ENCODE data around the gene ACKR2.

GRCh38 chr3:42871592-42872196 lies 62.4 kb downstream of the ACKR2 start:
- TF ChIP-seq, protein P1, sequence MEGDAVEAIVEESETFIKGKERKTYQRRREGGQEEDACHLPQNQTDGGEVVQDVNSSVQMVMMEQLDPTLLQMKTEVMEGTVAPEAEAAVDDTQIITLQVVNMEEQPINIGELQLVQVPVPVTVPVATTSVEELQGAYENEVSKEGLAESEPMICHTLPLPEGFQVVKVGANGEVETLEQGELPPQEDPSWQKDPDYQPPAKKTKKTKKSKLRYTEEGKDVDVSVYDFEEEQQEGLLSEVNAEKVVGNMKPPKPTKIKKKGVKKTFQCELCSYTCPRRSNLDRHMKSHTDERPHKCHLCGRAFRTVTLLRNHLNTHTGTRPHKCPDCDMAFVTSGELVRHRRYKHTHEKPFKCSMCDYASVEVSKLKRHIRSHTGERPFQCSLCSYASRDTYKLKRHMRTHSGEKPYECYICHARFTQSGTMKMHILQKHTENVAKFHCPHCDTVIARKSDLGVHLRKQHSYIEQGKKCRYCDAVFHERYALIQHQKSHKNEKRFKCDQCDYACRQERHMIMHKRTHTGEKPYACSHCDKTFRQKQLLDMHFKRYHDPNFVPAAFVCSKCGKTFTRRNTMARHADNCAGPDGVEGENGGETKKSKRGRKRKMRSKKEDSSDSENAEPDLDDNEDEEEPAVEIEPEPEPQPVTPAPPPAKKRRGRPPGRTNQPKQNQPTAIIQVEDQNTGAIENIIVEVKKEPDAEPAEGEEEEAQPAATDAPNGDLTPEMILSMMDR (IDR thresholded peaks at IDR 0.05; ENCODE audit: poor library complexity, severe bottlenecking): no peak
- TF ChIP-seq TAF1 (IDR thresholded peaks at IDR 0.05; ENCODE audit: low read depth) (no peak), RAD21 (conservative IDR thresholded peaks at IDR 0.05) (no peak), POLR2AphosphoS5 (IDR thresholded peaks at IDR 0.05) (no peak)
- TF ChIP-seq, protein P2, sequence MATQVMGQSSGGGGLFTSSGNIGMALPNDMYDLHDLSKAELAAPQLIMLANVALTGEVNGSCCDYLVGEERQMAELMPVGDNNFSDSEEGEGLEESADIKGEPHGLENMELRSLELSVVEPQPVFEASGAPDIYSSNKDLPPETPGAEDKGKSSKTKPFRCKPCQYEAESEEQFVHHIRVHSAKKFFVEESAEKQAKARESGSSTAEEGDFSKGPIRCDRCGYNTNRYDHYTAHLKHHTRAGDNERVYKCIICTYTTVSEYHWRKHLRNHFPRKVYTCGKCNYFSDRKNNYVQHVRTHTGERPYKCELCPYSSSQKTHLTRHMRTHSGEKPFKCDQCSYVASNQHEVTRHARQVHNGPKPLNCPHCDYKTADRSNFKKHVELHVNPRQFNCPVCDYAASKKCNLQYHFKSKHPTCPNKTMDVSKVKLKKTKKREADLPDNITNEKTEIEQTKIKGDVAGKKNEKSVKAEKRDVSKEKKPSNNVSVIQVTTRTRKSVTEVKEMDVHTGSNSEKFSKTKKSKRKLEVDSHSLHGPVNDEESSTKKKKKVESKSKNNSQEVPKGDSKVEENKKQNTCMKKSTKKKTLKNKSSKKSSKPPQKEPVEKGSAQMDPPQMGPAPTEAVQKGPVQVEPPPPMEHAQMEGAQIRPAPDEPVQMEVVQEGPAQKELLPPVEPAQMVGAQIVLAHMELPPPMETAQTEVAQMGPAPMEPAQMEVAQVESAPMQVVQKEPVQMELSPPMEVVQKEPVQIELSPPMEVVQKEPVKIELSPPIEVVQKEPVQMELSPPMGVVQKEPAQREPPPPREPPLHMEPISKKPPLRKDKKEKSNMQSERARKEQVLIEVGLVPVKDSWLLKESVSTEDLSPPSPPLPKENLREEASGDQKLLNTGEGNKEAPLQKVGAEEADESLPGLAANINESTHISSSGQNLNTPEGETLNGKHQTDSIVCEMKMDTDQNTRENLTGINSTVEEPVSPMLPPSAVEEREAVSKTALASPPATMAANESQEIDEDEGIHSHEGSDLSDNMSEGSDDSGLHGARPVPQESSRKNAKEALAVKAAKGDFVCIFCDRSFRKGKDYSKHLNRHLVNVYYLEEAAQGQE (IDR thresholded peaks at IDR 0.05; ENCODE audit: borderline replicate concordance): no peak

Data from neural cell (in vitro differentiated cells).